Heart right ventricle (tissue), 16 donors: ENCODE results near the gene POLN. TPM values are rescaled to one million over a fixed set of nuclear protein-coding genes. Genes with fewer than 3 reads are reported as not detected.

Experiments
- ATAC-seq, 8 donors: fragments of 200-7000 bp; cut with Tn5 transposase; one replicate each; pipeline ENCODE4 v1.9.1; 2020; ENCODE audit warnings: mild to moderate bottlenecking in 8 of 8, moderate library complexity in 8 of 8, moderate number of reproducible peaks in 1 of 8
- DNase-seq, 2 donors: peaks; one replicate each; pipeline ENCODE4 v3.0.0-alpha.2; 2020
- H3K27ac ChIP-seq, 10 donors: fragments of 200-600 bp; sonication (generic) in 2 of 10; one replicate each; pipeline versions ENCODE4 v1.5.0 to v1.8.0; 2020 to 2022; ENCODE audit warnings: mild to moderate bottlenecking in 3 of 10
- H3K27me3 ChIP-seq, 7 donors: fragments of 200-600 bp; one replicate each; pipeline ENCODE4 v1.8.0; 2021 to 2022; ENCODE audit warnings: mild to moderate bottlenecking in 2 of 7
- H3K36me3 ChIP-seq, 9 donors: fragments of 200-600 bp; sonication (generic) in 1 of 9; one replicate each; pipeline versions ENCODE4 v1.5.0 to v1.8.0; 2020 to 2022; ENCODE audit warnings: mild to moderate bottlenecking in 2 of 9
- H3K4me1 ChIP-seq, 9 donors: fragments of 200-600 bp; sonication (generic) in 1 of 9; one replicate each; pipeline versions ENCODE4 v1.5.0 to v1.8.0; 2020 to 2022; ENCODE audit warnings: mild to moderate bottlenecking in 4 of 9
- H3K4me3 ChIP-seq, 10 donors: fragments of 200-600 bp; sonication (generic) in 2 of 10; one replicate each; pipeline versions ENCODE4 v1.5.0 to v1.8.0; 2020 to 2022; ENCODE audit warnings: mild to moderate bottlenecking in 7 of 10, moderate library complexity in 2 of 10
- H3K9me3 ChIP-seq, 11 donors: fragments of 200-600 bp in 10 of 11; sonication (generic) in 2 of 11; one replicate each; pipeline versions ENCODE4 v1.5.0 to v1.8.0; 2013 to 2022; ENCODE audit warnings: mild to moderate bottlenecking in 2 of 11, control low read depth in 1 of 11, moderate library complexity in 1 of 11
- WGBS, 2 donors: extraction: QIAGEN DNeasy Blood & Tissue Kit; methylation state at CpG; one replicate each; pipeline ENCODE4 v1.1.7; 2013; ENCODE audit warnings: inconsistent platforms in 1 of 2; 5-methylcytosine and 5-hydroxymethylcytosine counted together
- intact Hi-C, 10 donors: fragments of 100-400 bp; cut with DNase I; formaldehyde crosslinking; loops; one replicate each; pipeline versions ENCODE4 v1.11.1 to v1.14.2; 2022
- polyA plus RNA-seq, 2 donors: library from polyadenylated mRNA; stranded (reverse); fragments of 200-250 nt; gene quantifications; one replicate each; pipeline ENCODE4 v1.2.3, GENCODE V29; 2013
- total RNA-seq, 10 donors: library from RNA; stranded (reverse); fragmentation: NEBNext Ultra II Directional in 3 of 10; extraction: Animal tissue kit (Norgen Biotek cat#: 25700) in 3 of 10; gene quantifications; one replicate each; pipeline versions ENCODE4 v1.2.1 to v1.2.4, GENCODE V29; 2021 to 2023
- TF ChIP-seq, protein P1 (sequence below), 9 donors: fragments of 200-600 bp; sonication (generic) in 2 of 9; IDR thresholded peaks; one replicate each; pipeline versions ENCODE4 v1.5.0 to v1.8.0; 2021 to 2022; ENCODE audit warnings: antibody characterized with exemption in 9 of 9, mild to moderate bottlenecking in 5 of 9, moderate library complexity in 1 of 9
- donor health status: Arrhythmogenic right ventricular cardiomyopathy.
- donor health status: ischemic (EF 13 %, LVEDD 7.1; RV severe dilation, severe dysfunction).
- donor health status: healthy with polysubstance abuse.
- donor health status: DM: no; HTN: yes; CAD: no.
- donor health status: DM: no; HTN: no; CAD: no.
- donor health status: ischemic (EF 25% LVEDD 6.9; RV normal size, moderate dysfunction).
- donor health status: ischemic (EF 25% LVEDD 5.7; RV mildly dilated, moderate dysfunction).
- donor health status: healthy.
- donor health status: DM: yes; HTN: yes; CAD: no.
- donor health status: Ischemic cardiomyopathy.
- donor health status: ischemic (EF 35%, LVEDD 5.7; RV mildly dilated, moderate dysfunction).
- donor health status: nonischemic (EF 11% LVEDD 7.7; RV severe dilation, severe dysfunction).
- donor health status: DM: yes; HTN: yes; CAD: no.
- donor health status: PGD.
- donor health status: ischemic (EF 29% LVEDD 5.4; RV normal size, mild dysfunction).
- donor health status: nonischemic (EF 23%, LVEDD 6.1; RV moderate dilation, normal function).

POLN gene
- total and polyA plus RNA-seq, 12 donors = 0.97 to 3.1 (median 2.1) TPM

GRCh38 chr4:2289955-2290333, 48.0 kb upstream of the POLN start:
- TF ChIP-seq, protein P1, sequence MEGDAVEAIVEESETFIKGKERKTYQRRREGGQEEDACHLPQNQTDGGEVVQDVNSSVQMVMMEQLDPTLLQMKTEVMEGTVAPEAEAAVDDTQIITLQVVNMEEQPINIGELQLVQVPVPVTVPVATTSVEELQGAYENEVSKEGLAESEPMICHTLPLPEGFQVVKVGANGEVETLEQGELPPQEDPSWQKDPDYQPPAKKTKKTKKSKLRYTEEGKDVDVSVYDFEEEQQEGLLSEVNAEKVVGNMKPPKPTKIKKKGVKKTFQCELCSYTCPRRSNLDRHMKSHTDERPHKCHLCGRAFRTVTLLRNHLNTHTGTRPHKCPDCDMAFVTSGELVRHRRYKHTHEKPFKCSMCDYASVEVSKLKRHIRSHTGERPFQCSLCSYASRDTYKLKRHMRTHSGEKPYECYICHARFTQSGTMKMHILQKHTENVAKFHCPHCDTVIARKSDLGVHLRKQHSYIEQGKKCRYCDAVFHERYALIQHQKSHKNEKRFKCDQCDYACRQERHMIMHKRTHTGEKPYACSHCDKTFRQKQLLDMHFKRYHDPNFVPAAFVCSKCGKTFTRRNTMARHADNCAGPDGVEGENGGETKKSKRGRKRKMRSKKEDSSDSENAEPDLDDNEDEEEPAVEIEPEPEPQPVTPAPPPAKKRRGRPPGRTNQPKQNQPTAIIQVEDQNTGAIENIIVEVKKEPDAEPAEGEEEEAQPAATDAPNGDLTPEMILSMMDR (IDR thresholded peaks at IDR 0.05) = no peak
- ATAC-seq (no peak), DNase-seq (no peak)
- 89% methylated on average over 11 of the region's 11 CpGs for WGBS, 2 donors
- no peak overlapping the region for H3K4me3 ChIP-seq
- peaks cover 0 to 9% (median 0%) of the 10 kb centered on the region in 11 donors for H3K9me3 ChIP-seq
- H3K27me3 ChIP-seq = no peaks in the 10 kb centered on the region
- H3K27ac ChIP-seq = no peak overlapping the region
- no peaks in the 10 kb centered on the region for H3K36me3 ChIP-seq
- intact Hi-C loops = no loop called here
- peaks cover 0 to 22% (median 0%) of the 10 kb centered on the region in 9 donors for H3K4me1 ChIP-seq

GRCh38 chr4:2289311-2289954, 47.5 kb upstream of the POLN start:
- Histone ChIP-seq H3K4me3 (no peak overlapping the region), H3K4me1 (peaks cover 0 to 24% (median 0%) of the 10 kb centered on the region in 9 donors), H3K27me3 (no peaks in the 10 kb centered on the region), H3K9me3 (peaks cover 0 to 7% (median 0%) of the 10 kb centered on the region in 11 donors), H3K36me3 (no peaks in the 10 kb centered on the region), H3K27ac (no peak overlapping the region)
- ATAC-seq (no peak), DNase-seq (no peak)
- 90 to 91% methylated on average over 14 of the region's 14 CpGs for WGBS, 2 donors
- intact Hi-C loops = no loop called here
- TF ChIP-seq, protein P1 (IDR thresholded peaks at IDR 0.05) = no peak

- no peaks in the 10 kb centered on the region for H3K9me3 ChIP-seq
- peaks cover 0 to 24% (median 0%) of the 10 kb centered on the region in 9 donors for H3K4me1 ChIP-seq
- ATAC-seq (no peak), DNase-seq (peak in 1 of 2 donors; percentile 2)
- H3K27me3 ChIP-seq = no peaks in the 10 kb centered on the region
- no peaks in the 10 kb centered on the region for H3K36me3 ChIP-seq
- no peak overlapping the region for H3K27ac ChIP-seq
- H3K4me3 ChIP-seq = no peak overlapping the region
- TF ChIP-seq, protein P1 (IDR thresholded peaks at IDR 0.05) = no peak
- intact Hi-C loops = no loop called here
- 88 to 90% methylated on average over 10 of the region's 10 CpGs for WGBS, 2 donors
These were observed 46.2 kb upstream of the POLN start for GRCh38 chr4:2288051-2288541.

- Histone ChIP-seq H3K4me1 (peaks cover 0 to 24% (median 0%) of the 10 kb centered on the region in 9 donors), H3K27me3 (no peaks in the 10 kb centered on the region), H3K9me3 (no peaks in the 10 kb centered on the region), H3K4me3 (no peak overlapping the region), H3K27ac (no peak overlapping the region), H3K36me3 (no peaks in the 10 kb centered on the region)
- no peak for ATAC-seq
- intact Hi-C loops = no loop called here
- TF ChIP-seq, protein P1 (IDR thresholded peaks at IDR 0.05) = no peak
- DNase-seq = no peak
- 81 to 88% methylated on average over 9 of the region's 9 CpGs for WGBS, 2 donors
These were observed 45.6 kb upstream of the POLN start for GRCh38 chr4:2287594-2287915.
